ENCODE results near the gene TTLL11. TPM values are rescaled to one million over a fixed set of nuclear protein-coding genes. Genes with fewer than 3 reads are reported as not detected.

The TTLL11 gene
- total RNA-seq, 4 donors from 2014 or later: 9.8 to 18.6 (median 15.6) TPM

- 82 to 91% methylated on average over 9 to 10 of the region's 10 CpGs for WGBS, 2 donors
- H3K27me3 ChIP-seq: peaks cover 0 to 7% of the 10 kb centered on the region in 2 donors
- no peak overlapping the region for H3K4me3 ChIP-seq
- H3K36me3 ChIP-seq: no peaks in the 10 kb centered on the region
- H3K9me3 ChIP-seq: no peaks in the 10 kb centered on the region
- no peak overlapping the region for H3K27ac ChIP-seq
- no peaks in the 10 kb centered on the region for H3K4me1 ChIP-seq
- no peak for DNase-seq (ENCODE audit: low spot score in 2 of 2)
- TF ChIP-seq POLR2A (IDR thresholded peaks at IDR 0.05): no peak
- no peak for TF ChIP-seq CTCF (IDR thresholded peaks at IDR 0.05)
- no peak for TF ChIP-seq EP300 (IDR thresholded peaks at IDR 0.05)
Measured at GRCh38 chr9:122116448-122117173, 23.5 kb upstream of the TTLL11 start.

GRCh38 chr9:122116040-122116439 lies 22.9 kb upstream of the TTLL11 start:
- 67 to 79% methylated on average over 3 to 4 of the region's 4 CpGs for WGBS, 2 donors
- no peaks in the 10 kb centered on the region for H3K9me3 ChIP-seq
- TF ChIP-seq EP300 (IDR thresholded peaks at IDR 0.05): no peak
- no peak for TF ChIP-seq CTCF (IDR thresholded peaks at IDR 0.05)
- no peak for TF ChIP-seq POLR2A (IDR thresholded peaks at IDR 0.05)
- H3K27me3 ChIP-seq: peaks cover 0 to 7% of the 10 kb centered on the region in 2 donors
- no peak overlapping the region for H3K4me3 ChIP-seq
- H3K27ac ChIP-seq: no peak overlapping the region
- no peaks in the 10 kb centered on the region for H3K4me1 ChIP-seq
- no peak for DNase-seq (ENCODE audit: low spot score in 2 of 2)
- H3K36me3 ChIP-seq: no peaks in the 10 kb centered on the region

- Histone ChIP-seq H3K27ac (no peak overlapping the region), H3K4me1 (no peaks in the 10 kb centered on the region), H3K36me3 (no peaks in the 10 kb centered on the region), H3K4me3 (no peak overlapping the region), H3K27me3 (peaks cover 0 to 7% of the 10 kb centered on the region in 2 donors), H3K9me3 (no peaks in the 10 kb centered on the region)
- no peak for TF ChIP-seq CTCF (IDR thresholded peaks at IDR 0.05)
- no peak for TF ChIP-seq EP300 (IDR thresholded peaks at IDR 0.05)
- no peak for TF ChIP-seq POLR2A (IDR thresholded peaks at IDR 0.05)
- no peak for DNase-seq (ENCODE audit: low spot score in 2 of 2)
- 63 to 79% methylated on average over 11 to 12 of the region's 12 CpGs for WGBS, 2 donors
Measured at GRCh38 chr9:122115176-122116035, 22.3 kb upstream of the TTLL11 start.

GRCh38 chr9:122113574-122113973 lies 20.5 kb upstream of the TTLL11 start:
- Histone ChIP-seq H3K27me3 (peaks cover 0 to 7% of the 10 kb centered on the region in 2 donors), H3K36me3 (no peaks in the 10 kb centered on the region), H3K4me3 (no peak overlapping the region), H3K4me1 (no peaks in the 10 kb centered on the region), H3K9me3 (no peaks in the 10 kb centered on the region), H3K27ac (no peak overlapping the region)
- TF ChIP-seq CTCF (IDR thresholded peaks at IDR 0.05): no peak
- no peak for TF ChIP-seq EP300 (IDR thresholded peaks at IDR 0.05)
- DNase-seq (ENCODE audit: low spot score in 2 of 2): no peak
- 25 to 40% methylated on average over 5 of the region's 5 CpGs for WGBS, 2 donors

GRCh38 chr9:122112238-122112637 lies 19.1 kb upstream of the TTLL11 start:
- no peak overlapping the region for H3K27ac ChIP-seq
- TF ChIP-seq EP300 (IDR thresholded peaks at IDR 0.05): no peak
- no peak for TF ChIP-seq POLR2A (IDR thresholded peaks at IDR 0.05)
- no peak for TF ChIP-seq CTCF (IDR thresholded peaks at IDR 0.05)
- H3K27me3 ChIP-seq: peaks cover 0 to 7% of the 10 kb centered on the region in 2 donors
- 58 to 62% methylated on average over 6 of the region's 6 CpGs for WGBS, 2 donors
- H3K4me1 ChIP-seq: no peaks in the 10 kb centered on the region
- no peaks in the 10 kb centered on the region for H3K9me3 ChIP-seq
- H3K4me3 ChIP-seq: no peak overlapping the region
- no peak for DNase-seq (ENCODE audit: low spot score in 2 of 2)
- no peaks in the 10 kb centered on the region for H3K36me3 ChIP-seq

All from tibial nerve (tissue), 4 donors.